Stimulated activated CD4-positive, alpha-beta T cell treated with anti-CD3 and anti-CD28 coated beads, TNF-alpha, amount 100 ng/mL, for 48 hours (primary cell): ENCODE measurements around the gene SMOC1.

Source experiments
- DNase-seq, 3 donors: peaks; one replicate each; pipeline ENCODE4 v3.0.0-alpha.2; 2020; ENCODE audit warnings: low read depth in 3 of 3

The SMOC1 gene

GRCh38 chr14:69861025-69861569 lies 18.1 kb upstream of the SMOC1 start:
- DNase-seq = no peak

GRCh38 chr14:69863083-69863482 lies 16.1 kb upstream of the SMOC1 start:
- DNase-seq = no peak

- no peak for DNase-seq
Measured at GRCh38 chr14:69865701-69866365, 13.4 kb upstream of the SMOC1 start.

- DNase-seq = no peak
Measured at GRCh38 chr14:69868363-69868963, 10.8 kb upstream of the SMOC1 start.

GRCh38 chr14:69870613-69871012 lies 8.6 kb upstream of the SMOC1 start:
- no peak for DNase-seq

GRCh38 chr14:69873877-69874780 lies 5.1 kb upstream of the SMOC1 start:
- no peak for DNase-seq

GRCh38 chr14:69876221-69876847 lies 2.9 kb upstream of the SMOC1 start:
- DNase-seq = no peak

- no peak for DNase-seq
Measured at GRCh38 chr14:69876848-69877306, 2.3 kb upstream of the SMOC1 start.

- no peak for DNase-seq
Measured at GRCh38 chr14:69877492-69877891, 1.7 kb upstream of the SMOC1 start.

GRCh38 chr14:69878251-69878650 lies 965 bp upstream of the SMOC1 start:
- no peak for DNase-seq

GRCh38 chr14:69880044-69880487 lies 850 bp downstream of the SMOC1 start:
- DNase-seq = no peak

- DNase-seq = no peak
Measured at GRCh38 chr14:69880893-69881292, 1.7 kb downstream of the SMOC1 start.

GRCh38 chr14:69882116-69882864 lies 3.1 kb downstream of the SMOC1 start:
- no peak for DNase-seq

GRCh38 chr14:69882915-69883314 lies 3.7 kb downstream of the SMOC1 start:
- DNase-seq = no peak

GRCh38 chr14:69886453-69887242 lies 7.4 kb downstream of the SMOC1 start:
- no peak for DNase-seq

- no peak for DNase-seq
Measured at GRCh38 chr14:69887740-69888657, 8.8 kb downstream of the SMOC1 start.

GRCh38 chr14:69891422-69891821 lies 12.2 kb downstream of the SMOC1 start:
- DNase-seq = no peak

- DNase-seq = no peak
Measured at GRCh38 chr14:69895109-69895508, 15.9 kb downstream of the SMOC1 start.

GRCh38 chr14:69896080-69896479 lies 16.9 kb downstream of the SMOC1 start:
- no peak for DNase-seq
